Thyroid gland (tissue), 4 donors: ENCODE data around the gene NAP1L3. TPM values are rescaled to one million over a fixed set of nuclear protein-coding genes. Genes with fewer than 3 reads are reported as not detected.

Experiments
- DNase-seq, 2 donors: peaks; one replicate each; pipeline ENCODE4 v3.0.0-alpha.2; 2019
- H3K27ac ChIP-seq, 3 donors: fragments of 200-600 bp; sonication (generic); 1 replicate in 2 of 3; 2 replicates in 1 of 3; pipeline ENCODE4 v1.5.1; 2016 to 2019; ENCODE audit warnings: mild to moderate bottlenecking in 1 of 3, moderate library complexity in 1 of 3
- H3K27me3 ChIP-seq: fragments of 200-600 bp; sonication (generic); one replicate; pipeline ENCODE4 v1.5.1; 2019
- H3K36me3 ChIP-seq, 2 donors: fragments of 200-600 bp; sonication (generic); one replicate each; pipeline ENCODE4 v1.5.1; 2016 to 2019
- H3K4me1 ChIP-seq, 2 donors: fragments of 200-600 bp; sonication (generic); one replicate each; pipeline ENCODE4 v1.5.1; 2017 to 2019
- H3K4me3 ChIP-seq, 3 donors: fragments of 200-600 bp; sonication (generic); replicated peaks in 1 of 3; 1 replicate in 2 of 3; 2 replicates in 1 of 3; pipeline ENCODE4 v1.5.1; 2016; ENCODE audit warnings: mild to moderate bottlenecking in 1 of 3
- H3K9me3 ChIP-seq: fragments of 200-600 bp; sonication (generic); one replicate; pipeline ENCODE4 v1.5.1; 2017
- CTCF ChIP-seq, 6 experiments: fragments of 200-600 bp in 3 of 6; fragments of 450-650 bp in 3 of 6; sonication (generic) in 3 of 6; IDR thresholded peaks; one replicate each; pipeline ENCODE4 v1.5.1; 2016 to 2019; ENCODE audit warnings: antibody characterized with exemption in 6 of 6, mild to moderate bottlenecking in 2 of 6, inconsistent platforms in 1 of 6, moderate library complexity in 1 of 6
- POLR2A ChIP-seq, 2 donors: fragments of 450-650 bp; IDR thresholded peaks; one replicate each; pipeline ENCODE4 v1.6.1; 2017; ENCODE audit warnings: antibody characterized with exemption in 2 of 2, mild to moderate bottlenecking in 2 of 2, moderate library complexity in 1 of 2
- WGBS, 2 donors: methylation state at CpG; one replicate each; pipeline ENCODE4 v1.1.5; 2017; 5-methylcytosine and 5-hydroxymethylcytosine counted together
- intact Hi-C: fragments of 100-400 bp; cut with DNase I; formaldehyde crosslinking; loops from one replicate; pipeline ENCODE4 v1.15.1; 2023
- total RNA-seq, 4 donors: library from RNA; depleted of rRNA; stranded (reverse); fragments of >200 nt; gene quantifications; one replicate each; pipeline ENCODE4 v1.2.3, GENCODE V29; 2016

NAP1L3 gene, protein sequence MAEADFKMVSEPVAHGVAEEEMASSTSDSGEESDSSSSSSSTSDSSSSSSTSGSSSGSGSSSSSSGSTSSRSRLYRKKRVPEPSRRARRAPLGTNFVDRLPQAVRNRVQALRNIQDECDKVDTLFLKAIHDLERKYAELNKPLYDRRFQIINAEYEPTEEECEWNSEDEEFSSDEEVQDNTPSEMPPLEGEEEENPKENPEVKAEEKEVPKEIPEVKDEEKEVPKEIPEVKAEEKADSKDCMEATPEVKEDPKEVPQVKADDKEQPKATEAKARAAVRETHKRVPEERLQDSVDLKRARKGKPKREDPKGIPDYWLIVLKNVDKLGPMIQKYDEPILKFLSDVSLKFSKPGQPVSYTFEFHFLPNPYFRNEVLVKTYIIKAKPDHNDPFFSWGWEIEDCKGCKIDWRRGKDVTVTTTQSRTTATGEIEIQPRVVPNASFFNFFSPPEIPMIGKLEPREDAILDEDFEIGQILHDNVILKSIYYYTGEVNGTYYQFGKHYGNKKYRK
- 1 to 10 TPM; 3.4 to 7.9 (median 5.4) TPM for total RNA-seq

- WGBS, 2 donors, result 0 to 1% methylated on average over 17 to 25 of the region's 51 CpGs
- no peaks in the 10 kb centered on the region for H3K36me3 ChIP-seq
- peak within 1 kb of the TSS; percentile 43 to 57 (median 44) for H3K27ac ChIP-seq
- H3K9me3 ChIP-seq, result no peaks in the 10 kb centered on the region
- peak in 1 of 2 donors; percentile 49 for TF ChIP-seq POLR2A (IDR thresholded peaks at IDR 0.05)
- no peak for TF ChIP-seq CTCF (IDR thresholded peaks at IDR 0.05)
- peak within 1 kb of the TSS in 2 of 3 donors; percentile 39 to 46 for H3K4me3 ChIP-seq
- intact Hi-C loops, result no loop called here
- DNase-seq, result peak; percentile 60 to 63
- no peaks in the 10 kb centered on the region for H3K4me1 ChIP-seq
- H3K27me3 ChIP-seq, result no peaks in the 10 kb centered on the region
Measured at GRCh38 chrX:93673056-93673868, at the start of gene NAP1L3. Gene NAP1L3, minus strand, starts transcription at chrX:93673578. Its CDS starts 274 bp downstream, at chrX:93673304.

DNA sequence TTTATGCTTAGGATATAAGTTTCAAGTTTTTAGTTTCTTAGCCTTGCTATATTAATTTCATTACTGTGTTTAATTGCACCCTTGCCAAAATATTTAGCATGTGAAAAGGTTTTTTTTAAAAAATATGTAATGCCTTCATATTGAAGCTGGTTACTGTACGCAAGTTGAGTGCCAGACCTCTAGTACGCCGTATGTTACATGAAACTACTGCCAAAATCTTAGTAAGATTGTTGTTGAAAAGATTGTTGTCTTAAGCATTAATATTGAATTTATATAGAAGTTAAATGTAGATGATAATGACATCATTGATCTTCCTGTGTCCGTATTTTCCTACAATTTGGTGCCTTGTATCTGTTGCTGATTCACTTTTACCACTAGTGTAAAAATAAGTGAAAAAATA, 37.7 kb upstream of the NAP1L3 start:
- no peak overlapping the region for H3K4me3 ChIP-seq
- intact Hi-C loops, result no loop called here
- H3K9me3 ChIP-seq, result no peaks in the 10 kb centered on the region
- 89 to 91% methylated on average over 4 of the region's 4 CpGs for WGBS, 2 donors
- H3K27ac ChIP-seq, result no peak overlapping the region
- no peak for DNase-seq
- no peak for TF ChIP-seq CTCF (IDR thresholded peaks at IDR 0.05)
- no peak for TF ChIP-seq POLR2A (IDR thresholded peaks at IDR 0.05)
- no peaks in the 10 kb centered on the region for H3K27me3 ChIP-seq
- H3K4me1 ChIP-seq, result no peaks in the 10 kb centered on the region
- no peaks in the 10 kb centered on the region for H3K36me3 ChIP-seq

DNA sequence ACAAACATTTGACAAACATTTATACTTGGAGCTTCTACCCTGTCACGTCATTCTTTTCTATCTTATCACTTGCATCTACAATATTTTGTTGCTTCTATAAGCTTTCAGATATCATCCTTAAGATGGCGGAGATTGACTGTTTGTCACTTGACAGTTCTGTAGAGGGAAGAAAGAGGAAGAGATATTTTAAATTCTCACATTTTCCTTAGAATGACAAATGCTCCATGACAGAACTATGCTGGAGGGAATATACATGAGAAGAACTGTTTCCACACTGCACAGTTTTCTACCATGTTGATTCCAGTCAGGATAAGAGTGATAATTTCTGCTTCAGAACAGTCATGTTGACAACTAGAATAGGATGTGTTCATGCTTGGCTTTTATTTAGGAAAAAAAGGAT, 30.3 kb upstream of the NAP1L3 start:
- no peaks in the 10 kb centered on the region for H3K36me3 ChIP-seq
- no peak overlapping the region for H3K4me3 ChIP-seq
- no peak for DNase-seq
- no peaks in the 10 kb centered on the region for H3K9me3 ChIP-seq
- no peak overlapping the region for H3K27ac ChIP-seq
- H3K4me1 ChIP-seq, result no peaks in the 10 kb centered on the region
- H3K27me3 ChIP-seq, result no peaks in the 10 kb centered on the region
- TF ChIP-seq CTCF (IDR thresholded peaks at IDR 0.05) (no peak), POLR2A (IDR thresholded peaks at IDR 0.05) (no peak)
- 88 to 91% methylated on average over 2 of the region's 2 CpGs for WGBS, 2 donors
- intact Hi-C loops, result no loop called here

DNA sequence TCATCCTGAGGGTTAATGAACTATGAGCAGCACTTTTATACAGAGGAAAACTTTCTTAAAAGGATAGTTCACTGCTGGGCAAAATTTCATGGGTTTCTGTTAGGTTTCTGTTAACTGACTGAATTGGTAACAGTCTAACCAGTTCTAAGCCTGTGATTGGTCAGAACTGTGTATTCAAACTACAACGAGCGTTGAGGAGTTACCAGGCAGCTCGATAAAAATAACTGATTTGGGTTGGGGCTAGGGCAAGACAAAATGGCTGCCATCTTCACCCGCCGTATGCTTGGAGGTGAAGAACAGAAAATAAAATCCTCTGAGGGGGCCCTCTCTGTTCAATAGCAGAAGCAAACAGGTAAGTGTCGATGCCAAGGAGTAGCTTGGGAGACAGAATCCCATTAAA, 22.6 kb upstream of the NAP1L3 start:
- Histone ChIP-seq H3K27me3 (no peaks in the 10 kb centered on the region), H3K4me1 (no peaks in the 10 kb centered on the region), H3K27ac (no peak overlapping the region), H3K9me3 (no peaks in the 10 kb centered on the region), H3K36me3 (no peaks in the 10 kb centered on the region), H3K4me3 (no peak overlapping the region)
- no peak for TF ChIP-seq CTCF (IDR thresholded peaks at IDR 0.05)
- TF ChIP-seq POLR2A (IDR thresholded peaks at IDR 0.05), result no peak
- 95 to 98% methylated on average over 6 of the region's 6 CpGs for WGBS, 2 donors
- DNase-seq, result no peak
- intact Hi-C loops, result no loop called here
